Activated naive CD4-positive, alpha-beta T cell treated with anti-CD3 and anti-CD28 coated beads, Interleukin-2, amount 10 ng/mL, durations not matched to agents 7 days and 5 days (primary cell): ENCODE measurements around the gene STK32C.
"Not testable (repeated sequence)": the region's sequence is repeated elsewhere in the genome, so short reads cannot be mapped to it uniquely, and the experiment has no call there.

Source experiments
- CTCF ChIA-PET: fragments of 350-600 bp; sonication (Branson Sonifier 250); formaldehyde crosslinking; loops from one replicate; lab custom pipeline; 2021; ENCODE audit warnings: antibody characterized with exemption; lab: Charles Lee
- DNase-seq: peaks from one replicate; pipeline ENCODE4 v3.0.0-alpha.2; 2020
- H3K27ac Mint-ChIP-seq: one replicate; pipeline ENCODE4 v1.8.0; 2021; ENCODE audit warnings: mild to moderate bottlenecking, moderate library complexity, mixed read lengths
- H3K27me3 Mint-ChIP-seq: one replicate; pipeline ENCODE4 v1.8.0; 2021; ENCODE audit warnings: mild to moderate bottlenecking, mixed read lengths
- H3K36me3 Mint-ChIP-seq: one replicate; pipeline ENCODE4 v1.8.0; 2021; ENCODE audit warnings: mixed read lengths
- H3K4me1 Mint-ChIP-seq: one replicate; pipeline ENCODE4 v1.8.0; 2021; ENCODE audit warnings: mixed read lengths
- H3K4me3 Mint-ChIP-seq: one replicate; pipeline ENCODE4 v1.8.0; 2021; ENCODE audit warnings: mild to moderate bottlenecking, moderate library complexity, mixed read lengths
- H3K9me3 Mint-ChIP-seq: one replicate; pipeline ENCODE4 v1.8.0; 2021; ENCODE audit warnings: mixed read lengths

STK32C gene

GRCh38 chr10:132307823-132308586 lies at the start of gene STK32C:
STK32C (minus strand) TSS chr10:132307950; CDS start chr10:132307833, 117 bp downstream.
- Mint-ChIP-seq H3K27ac (no peak within 1 kb of the TSS), H3K9me3 (no peaks in the 10 kb centered on the region), H3K27me3 (peaks cover 66% of the 10 kb centered on the region), H3K4me3 (peak within 1 kb of the TSS; percentile 78), H3K36me3 (no peaks in the 10 kb centered on the region), H3K4me1 (peaks cover 9% of the 10 kb centered on the region)
- CTCF ChIA-PET = no interaction called here
- peak; percentile 91 for DNase-seq

GRCh38 chr10:132356621-132357195 lies 49.0 kb upstream of the STK32C start:
- CTCF ChIA-PET = interaction anchor here (0.7 to 1.2 kb wide), 2 partner anchors 9 to 137 kb away, joined by 3 to 4 read pairs; no protein-coding TSS in a partner anchor
- H3K27ac Mint-ChIP-seq = no peak overlapping the region
- no peaks in the 10 kb centered on the region for H3K36me3 Mint-ChIP-seq
- H3K4me3 Mint-ChIP-seq = no peak overlapping the region
- H3K9me3 Mint-ChIP-seq = no peaks in the 10 kb centered on the region
- no peak for DNase-seq
- no peaks in the 10 kb centered on the region for H3K27me3 Mint-ChIP-seq
- H3K4me1 Mint-ChIP-seq = no peaks in the 10 kb centered on the region

GRCh38 chr10:132355754-132356153 lies 48.0 kb upstream of the STK32C start:
- H3K4me3 Mint-ChIP-seq = no peak overlapping the region
- no peak for DNase-seq
- H3K9me3 Mint-ChIP-seq = no peaks in the 10 kb centered on the region
- H3K36me3 Mint-ChIP-seq = no peaks in the 10 kb centered on the region
- CTCF ChIA-PET = interaction anchor here (0.7 to 1.2 kb wide), 2 partner anchors 8 to 136 kb away, joined by 3 to 4 read pairs; no protein-coding TSS in a partner anchor
- no peaks in the 10 kb centered on the region for H3K4me1 Mint-ChIP-seq
- no peaks in the 10 kb centered on the region for H3K27me3 Mint-ChIP-seq
- no peak overlapping the region for H3K27ac Mint-ChIP-seq

GRCh38 chr10:132355297-132355696 lies 47.5 kb upstream of the STK32C start:
- Mint-ChIP-seq H3K4me3 (no peak overlapping the region), H3K9me3 (no peaks in the 10 kb centered on the region), H3K27me3 (no peaks in the 10 kb centered on the region), H3K4me1 (no peaks in the 10 kb centered on the region), H3K27ac (no peak overlapping the region), H3K36me3 (no peaks in the 10 kb centered on the region)
- no peak for DNase-seq
- CTCF ChIA-PET = interaction anchor here (1.2 kb wide), 1 partner anchor 7 kb away, joined by 4 read pairs; no protein-coding TSS in a partner anchor

- CTCF ChIA-PET = interaction anchor here (1.0 kb wide), 1 partner anchor 52 kb away, joined by 3 read pairs; no protein-coding TSS in a partner anchor
- Mint-ChIP-seq H3K4me3 (no peak overlapping the region), H3K9me3 (no peaks in the 10 kb centered on the region), H3K36me3 (no peaks in the 10 kb centered on the region), H3K27me3 (no peaks in the 10 kb centered on the region), H3K4me1 (no peaks in the 10 kb centered on the region), H3K27ac (no peak overlapping the region)
- no peak for DNase-seq
Observed at GRCh38 chr10:132354356-132355094, 46.8 kb upstream of the STK32C start.

GRCh38 chr10:132353456-132354355 lies 46.0 kb upstream of the STK32C start:
- H3K27me3 Mint-ChIP-seq = no peaks in the 10 kb centered on the region
- no peak overlapping the region for H3K27ac Mint-ChIP-seq
- H3K36me3 Mint-ChIP-seq = no peaks in the 10 kb centered on the region
- H3K4me3 Mint-ChIP-seq = no peak overlapping the region
- CTCF ChIA-PET = interaction anchor here (0.8 to 1.2 kb wide), 6 partner anchors 27 to 130 kb away, joined by 3 to 5 read pairs (median 3); no protein-coding TSS in a partner anchor
- no peak for DNase-seq
- no peaks in the 10 kb centered on the region for H3K4me1 Mint-ChIP-seq
- no peaks in the 10 kb centered on the region for H3K9me3 Mint-ChIP-seq

GRCh38 chr10:132352462-132353308 lies 44.9 kb upstream of the STK32C start:
- not testable (repeated sequence) for H3K4me1 Mint-ChIP-seq, H3K9me3 Mint-ChIP-seq, H3K4me3 Mint-ChIP-seq, H3K27me3 Mint-ChIP-seq, H3K36me3 Mint-ChIP-seq, H3K27ac Mint-ChIP-seq
- CTCF ChIA-PET = interaction anchor here (0.8 to 1.2 kb wide), 5 partner anchors 28 to 129 kb away, joined by 3 to 5 read pairs (median 3); no protein-coding TSS in a partner anchor
- DNase-seq = peak; percentile 84

- H3K36me3 Mint-ChIP-seq = no peaks in the 10 kb centered on the region
- H3K27me3 Mint-ChIP-seq = no peaks in the 10 kb centered on the region
- CTCF ChIA-PET = interaction anchor here (0.8 to 1.3 kb wide), 3 partner anchors 50 to 127 kb away, joined by 3 to 9 read pairs (median 4); no protein-coding TSS in a partner anchor
- no peak overlapping the region for H3K4me3 Mint-ChIP-seq
- no peaks in the 10 kb centered on the region for H3K4me1 Mint-ChIP-seq
- no peak for DNase-seq
- H3K27ac Mint-ChIP-seq = no peak overlapping the region
- no peaks in the 10 kb centered on the region for H3K9me3 Mint-ChIP-seq
Observed at GRCh38 chr10:132351611-132352010, 43.9 kb upstream of the STK32C start.

GRCh38 chr10:132350946-132351345 lies 43.2 kb upstream of the STK32C start:
- Mint-ChIP-seq H3K9me3 (no peaks in the 10 kb centered on the region), H3K4me3 (no peak overlapping the region), H3K36me3 (no peaks in the 10 kb centered on the region), H3K27me3 (no peaks in the 10 kb centered on the region), H3K27ac (no peak overlapping the region), H3K4me1 (no peaks in the 10 kb centered on the region)
- DNase-seq = no peak
- CTCF ChIA-PET = interaction anchor here (0.8 to 1.3 kb wide), 3 partner anchors 49 to 127 kb away, joined by 3 to 9 read pairs (median 4); no protein-coding TSS in a partner anchor

GRCh38 chr10:132350391-132350790 lies 42.6 kb upstream of the STK32C start:
- H3K4me3 Mint-ChIP-seq = no peak overlapping the region
- no peaks in the 10 kb centered on the region for H3K4me1 Mint-ChIP-seq
- CTCF ChIA-PET = interaction anchor here (1.3 to 1.4 kb wide), 3 partner anchors 11 to 131 kb away, joined by 4 read pairs; no protein-coding TSS in a partner anchor
- H3K27me3 Mint-ChIP-seq = no peaks in the 10 kb centered on the region
- no peaks in the 10 kb centered on the region for H3K36me3 Mint-ChIP-seq
- DNase-seq = no peak
- H3K27ac Mint-ChIP-seq = no peak overlapping the region
- no peaks in the 10 kb centered on the region for H3K9me3 Mint-ChIP-seq

GRCh38 chr10:132349766-132350165 lies 42.0 kb upstream of the STK32C start:
- Mint-ChIP-seq H3K27me3 (no peaks in the 10 kb centered on the region), H3K4me3 (no peak overlapping the region), H3K9me3 (no peaks in the 10 kb centered on the region), H3K27ac (no peak overlapping the region), H3K36me3 (no peaks in the 10 kb centered on the region), H3K4me1 (no peaks in the 10 kb centered on the region)
- CTCF ChIA-PET = interaction anchor here (1.4 kb wide), 2 partner anchors 12 to 131 kb away, joined by 4 read pairs; no protein-coding TSS in a partner anchor
- no peak for DNase-seq

- CTCF ChIA-PET = interaction anchor here (1.2 to 1.5 kb wide), 2 partner anchors 8 to 18 kb away, joined by 3 to 4 read pairs; no protein-coding TSS in a partner anchor
- DNase-seq = no peak
- no peaks in the 10 kb centered on the region for H3K9me3 Mint-ChIP-seq
- no peaks in the 10 kb centered on the region for H3K4me1 Mint-ChIP-seq
- no peak overlapping the region for H3K27ac Mint-ChIP-seq
- H3K36me3 Mint-ChIP-seq = no peaks in the 10 kb centered on the region
- no peak overlapping the region for H3K4me3 Mint-ChIP-seq
- H3K27me3 Mint-ChIP-seq = no peaks in the 10 kb centered on the region
Observed at GRCh38 chr10:132347931-132348267, 40.1 kb upstream of the STK32C start.
